Stomach smooth muscle (tissue), 2 donors: ENCODE data around the gene ZNRF1.
"Not testable (repeated sequence)": the region's sequence is repeated elsewhere in the genome, so short reads cannot be mapped to it uniquely, and the experiment has no call there.

Experiments
- H3K27ac ChIP-seq: one replicate; pipeline ENCODE4 v1.7.0; 2013; ENCODE audit warnings: mild to moderate bottlenecking, low read length, inconsistent platforms
- H3K27me3 ChIP-seq, 2 donors: one replicate each; pipeline ENCODE4 v1.7.0; 2013; ENCODE audit warnings: low read length in 2 of 2; ENCODE audit not compliant: insufficient read depth in 2 of 2, control insufficient read depth in 1 of 2
- H3K36me3 ChIP-seq, 2 donors: one replicate each; pipeline ENCODE4 v1.7.0; 2013; ENCODE audit warnings: low read length in 2 of 2; ENCODE audit not compliant: control insufficient read depth in 2 of 2, insufficient read depth in 2 of 2
- H3K4me1 ChIP-seq: one replicate; pipeline ENCODE4 v1.7.0; 2013; ENCODE audit warnings: low read length; ENCODE audit not compliant: control insufficient read depth, insufficient read depth
- H3K4me3 ChIP-seq, 2 donors: one replicate each; pipeline ENCODE4 v1.7.0; 2013; ENCODE audit warnings: low read length in 2 of 2
- H3K9ac ChIP-seq, 2 donors: one replicate each; pipeline ENCODE4 v1.7.0; 2013; ENCODE audit warnings: low read length in 2 of 2, mild to moderate bottlenecking in 1 of 2
- H3K9me3 ChIP-seq, 2 donors: one replicate each; pipeline ENCODE4 v1.7.0; 2013; ENCODE audit warnings: low read length in 2 of 2; ENCODE audit not compliant: control insufficient read depth in 2 of 2
- donor health status: healthy.
- donor health status: Pancreatic carcinoma.

Gene ZNRF1

GRCh38 chr16:75114946-75115825 lies 116.4 kb downstream of the ZNRF1 start:
- Histone ChIP-seq H3K9me3 (no peaks in the 10 kb centered on the region), H3K4me3 (peak overlapping the region in 1 of 2 donors; percentile 29), H3K27ac (no peak overlapping the region), H3K4me1 (peaks cover 44% of the 10 kb centered on the region), H3K36me3 (no peaks in the 10 kb centered on the region), H3K27me3 (no peaks in the 10 kb centered on the region), H3K9ac (no peak overlapping the region)

DNA sequence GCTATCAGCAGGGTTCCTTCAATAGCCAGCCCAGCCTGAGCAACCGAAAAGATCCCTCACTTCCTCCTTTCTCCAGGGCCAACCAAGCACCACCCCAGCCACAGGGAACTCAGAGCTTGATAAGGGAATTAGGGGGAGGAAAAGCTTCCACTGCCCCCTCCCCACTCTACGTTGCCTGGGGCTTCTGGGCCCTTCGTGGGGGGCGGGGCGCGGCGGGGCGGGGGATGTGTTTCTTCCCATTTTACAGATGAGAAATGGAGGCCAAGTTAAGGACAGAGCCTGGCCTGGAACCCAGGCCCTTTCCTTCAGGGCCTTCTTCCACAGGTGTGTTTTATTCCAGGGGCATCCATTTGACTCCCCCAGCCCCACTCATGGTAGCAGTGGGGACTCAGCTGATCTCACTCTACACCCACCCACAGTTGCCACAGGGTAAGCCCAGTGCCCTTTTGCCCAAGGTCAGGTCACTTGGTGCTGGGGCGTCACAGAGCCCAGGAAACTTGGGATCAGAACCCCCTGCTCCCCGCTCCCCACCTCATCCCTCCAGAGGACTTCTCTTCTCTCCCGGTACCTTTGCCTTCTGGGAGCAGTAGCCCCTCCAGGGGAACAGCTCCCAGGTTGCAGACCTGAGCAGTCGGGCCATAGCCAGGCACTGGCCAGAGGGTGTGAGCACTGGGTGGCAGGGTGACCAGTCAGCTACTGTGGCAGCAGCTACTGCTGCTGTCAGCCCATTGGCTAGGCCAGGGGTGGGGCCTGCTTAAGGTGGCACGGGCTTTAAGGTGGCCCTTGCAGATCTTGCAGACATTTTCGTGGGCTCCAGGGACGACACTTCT lies 117.5 kb downstream of the ZNRF1 start, which contains the start of gene LDHD:
LDHD (minus strand) TSS at position 700 of the 830 bp plus-strand sequence; CDS start at position 640, 60 bp downstream.
- peak within 1 kb of the TSS; percentile 41 for H3K27ac ChIP-seq
- H3K9me3 ChIP-seq, result no peaks in the 10 kb centered on the region
- peak within 1 kb of the TSS; percentile 75 to 83 for H3K4me3 ChIP-seq
- no peaks in the 10 kb centered on the region for H3K27me3 ChIP-seq
- H3K36me3 ChIP-seq, result no peaks in the 10 kb centered on the region
- H3K9ac ChIP-seq, result peak within 1 kb of the TSS; percentile 46 to 76
- peaks cover 33% of the 10 kb centered on the region for H3K4me1 ChIP-seq

DNA sequence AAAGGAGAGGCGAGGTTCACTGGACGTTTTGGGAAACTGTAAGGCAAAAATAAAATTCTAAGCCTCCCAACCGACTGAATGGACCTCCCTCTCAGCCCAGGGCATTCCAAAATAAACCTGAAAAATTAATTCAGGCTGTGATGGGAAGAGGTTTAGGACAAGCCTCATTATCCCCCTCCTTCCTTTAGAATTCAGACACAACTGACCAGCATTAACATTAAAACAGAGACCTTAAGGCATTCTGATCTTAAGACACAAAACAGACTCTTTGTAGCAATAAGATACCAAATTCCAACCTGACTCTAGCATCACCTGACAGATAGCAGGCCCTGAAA lies 118.1 kb downstream of the ZNRF1 start:
- H3K9ac ChIP-seq, result no peak overlapping the region
- no peaks in the 10 kb centered on the region for H3K36me3 ChIP-seq
- peaks cover 0 to 1% of the 10 kb centered on the region in 2 donors for H3K9me3 ChIP-seq
- peaks cover 27% of the 10 kb centered on the region for H3K4me1 ChIP-seq
- H3K27ac ChIP-seq, result peak overlapping the region; percentile 41
- H3K4me3 ChIP-seq, result peak overlapping the region; percentile 75 to 83
- no peaks in the 10 kb centered on the region for H3K27me3 ChIP-seq

- peaks cover 3 to 5% of the 10 kb centered on the region in 2 donors for H3K9me3 ChIP-seq
- H3K4me3 ChIP-seq, result no peak overlapping the region
- peaks cover 20% of the 10 kb centered on the region for H3K4me1 ChIP-seq
- no peak overlapping the region for H3K27ac ChIP-seq
- H3K9ac ChIP-seq, result no peak overlapping the region
- no peaks in the 10 kb centered on the region for H3K27me3 ChIP-seq
- H3K36me3 ChIP-seq, result no peaks in the 10 kb centered on the region
These were observed 120.2 kb downstream of the ZNRF1 start for GRCh38 chr16:75118943-75119539.

- H3K9me3 ChIP-seq, result peaks cover 3 to 5% of the 10 kb centered on the region in 2 donors
- no peak overlapping the region for H3K27ac ChIP-seq
- no peak overlapping the region for H3K4me3 ChIP-seq
These were observed 121.4 kb downstream of the ZNRF1 start for GRCh38 chr16:75120253-75120652.

GRCh38 chr16:75121949-75122568 lies 123.2 kb downstream of the ZNRF1 start:
- no peak overlapping the region for H3K27ac ChIP-seq
- H3K9me3 ChIP-seq, result peaks cover 3 to 5% of the 10 kb centered on the region in 2 donors
- no peaks in the 10 kb centered on the region for H3K27me3 ChIP-seq
- H3K4me1 ChIP-seq, result no peaks in the 10 kb centered on the region
- H3K9ac ChIP-seq, result no peak overlapping the region
- no peak overlapping the region for H3K4me3 ChIP-seq
- H3K36me3 ChIP-seq, result no peaks in the 10 kb centered on the region

More at GRCh38 chr16:75120253-75120652, 121.4 kb downstream of the ZNRF1 start:
- H3K4me1 ChIP-seq, result peaks cover 15% of the 10 kb centered on the region
- H3K9ac ChIP-seq, result no peak overlapping the region
- H3K36me3 ChIP-seq, result no peaks in the 10 kb centered on the region
- H3K27me3 ChIP-seq, result no peaks in the 10 kb centered on the region

GRCh38 chr16:75122609-75123008 lies 123.8 kb downstream of the ZNRF1 start:
- no peak overlapping the region for H3K27ac ChIP-seq
- no peak overlapping the region for H3K4me3 ChIP-seq
- H3K27me3 ChIP-seq, result no peaks in the 10 kb centered on the region
- no peaks in the 10 kb centered on the region for H3K36me3 ChIP-seq
- no peaks in the 10 kb centered on the region for H3K4me1 ChIP-seq
- no peak overlapping the region for H3K9ac ChIP-seq
- peaks cover 3 to 5% of the 10 kb centered on the region in 2 donors for H3K9me3 ChIP-seq

- H3K36me3 ChIP-seq, result no peaks in the 10 kb centered on the region
- H3K9ac ChIP-seq, result no peak overlapping the region
- H3K27me3 ChIP-seq, result no peaks in the 10 kb centered on the region
- H3K4me1 ChIP-seq, result no peaks in the 10 kb centered on the region
- no peak overlapping the region for H3K27ac ChIP-seq
- H3K4me3 ChIP-seq, result no peak overlapping the region
- no peaks in the 10 kb centered on the region for H3K9me3 ChIP-seq
These were observed 129.0 kb downstream of the ZNRF1 start for GRCh38 chr16:75127713-75128415.

DNA sequence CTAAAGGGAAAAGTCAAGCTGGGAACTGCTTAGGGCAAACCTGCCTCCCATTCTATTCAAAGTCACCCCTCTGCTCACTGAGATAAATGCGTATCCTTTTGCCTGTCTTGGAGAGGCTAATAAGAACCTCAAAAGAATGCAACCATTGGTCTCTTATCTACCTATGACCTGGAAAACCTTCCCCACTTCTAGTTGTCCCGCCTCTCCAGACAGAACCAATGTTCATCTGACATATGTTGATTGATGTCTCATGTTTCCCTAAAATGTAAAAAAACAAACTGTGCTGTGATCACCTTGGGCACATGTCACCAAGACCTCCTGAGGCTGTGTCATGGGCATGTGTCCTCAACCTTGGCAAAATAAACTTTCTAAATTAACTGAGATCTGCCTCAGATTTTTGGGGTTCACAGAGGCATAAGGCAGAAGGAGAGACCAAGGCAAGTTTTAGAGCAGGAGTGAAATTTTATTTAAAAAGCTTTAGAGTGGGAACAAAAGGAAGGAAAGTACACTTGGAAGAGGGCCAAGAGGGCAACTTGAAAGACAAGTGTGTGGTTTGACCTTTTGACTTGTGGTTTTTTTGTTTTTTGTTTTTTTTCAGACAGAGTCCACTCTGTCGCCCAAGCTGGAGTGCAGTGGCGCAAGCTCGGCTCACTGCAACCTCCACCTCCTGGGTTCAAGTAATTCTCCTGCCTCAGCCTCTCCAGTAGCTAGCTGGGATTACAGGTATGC lies 130.8 kb downstream of the ZNRF1 start:
- H3K9ac ChIP-seq, H3K9me3 ChIP-seq: not testable (repeated sequence)

More for the DNA sequence above, 130.8 kb downstream of the ZNRF1 start:
- not testable (repeated sequence) for H3K27me3 ChIP-seq, H3K4me3 ChIP-seq, H3K4me1 ChIP-seq, H3K36me3 ChIP-seq, H3K27ac ChIP-seq
